HCT116 (cell line): Measurements from ENCODE around the gene THRB. TPM values are rescaled to one million over a fixed set of nuclear protein-coding genes. Genes with fewer than 3 reads are reported as not detected.
"Not testable (repeated sequence)": the region's sequence is repeated elsewhere in the genome, so short reads cannot be mapped to it uniquely, and the experiment has no call there.

Source experiments
- ATAC-seq: fragments of 200-7000 bp; cut with Tn5 transposase; 2 replicates; pipeline ENCODE4 v1.9.1; 2020; ENCODE audit warnings: mild to moderate bottlenecking, moderate library complexity
- BruUV-seq: library from RNA; stranded (reverse); fragments of 400-500 nt; replicated peaks from 2 replicates; lab custom pipeline; 2021; lab: Mats Ljungman, UMichigan
- CTCF ChIA-PET: fragments of 300-600 bp; sonication (Branson Sonifier 250); formaldehyde crosslinking; loops from one replicate; lab custom pipeline; 2021; ENCODE audit warnings: antibody characterized with exemption; lab: Charles Lee
- POLR2A ChIA-PET: fragments of 300-600, 350-600 bp; sonication (Branson Sonifier 250); formaldehyde crosslinking; loops from one replicate; lab custom pipeline; 2021; ENCODE audit warnings: antibody characterized with exemption; lab: Charles Lee
- RAD21 ChIA-PET, 2 experiments: fragments of 300-600 bp; sonication (Branson Sonifier 250); formaldehyde crosslinking; loops; one replicate each; lab custom pipeline; 2023; ENCODE audit warnings: low total read pairs in 2 of 2; ENCODE audit not compliant: uncharacterized antibody in 2 of 2, unreplicated experiment in 2 of 2, low non-redundant PET in 1 of 2; lab: Charles Lee
- DNase-seq: peaks from one replicate; pipeline ENCODE4 v3.0.0-alpha.2; 2010; ENCODE audit warnings: low read depth, low spot score
- H2AFZ ChIP-seq: fragments of 200-600 bp; shearing (Covaris generic), sonication (generic); 2 replicates; pipeline ENCODE4 v1.6.1; 2017; ENCODE audit warnings: low read depth, mixed run types, mixed read lengths, antibody characterized with exemption, low read length; ENCODE audit not compliant: poor library complexity, severe bottlenecking
- H3K27ac ChIP-seq: 2 replicates; pipeline ENCODE4 v1.5.1; 2012; ENCODE audit warnings: low read depth, low read length
- H3K27me3 ChIP-seq: fragments of 200-600 bp; sonication (generic); 2 replicates; pipeline ENCODE4 v1.6.1; 2016; ENCODE audit warnings: mixed run types, low read length, mixed read lengths; ENCODE audit not compliant: insufficient read depth
- H3K36me3 ChIP-seq, 2 experiments: fragments of 200-500 bp in 1 of 2; fragments of 200-600 bp in 1 of 2; sonication (Bioruptor generic) in 1 of 2; sonication (generic) in 1 of 2; 2 replicates each; pipeline versions ENCODE4 v1.5.1 to v1.6.1; 2014 to 2016; ENCODE audit warnings: low read length in 2 of 2, inconsistent platforms in 1 of 2, mixed read lengths in 1 of 2, mixed run types in 1 of 2; ENCODE audit not compliant: insufficient read depth in 2 of 2, control insufficient read depth in 1 of 2
- H3K4me1 ChIP-seq, 2 experiments: fragments of 200-600 bp in 1 of 2; sonication (generic) in 1 of 2; 2 replicates each; pipeline versions ENCODE4 v1.5.1 to v1.6.1; 2012 to 2017; ENCODE audit warnings: low read length in 2 of 2, inconsistent platforms in 1 of 2, mild to moderate bottlenecking in 1 of 2, mixed read lengths in 1 of 2, mixed run types in 1 of 2, moderate library complexity in 1 of 2; ENCODE audit not compliant: insufficient read depth in 2 of 2, control insufficient read depth in 1 of 2
- H3K4me2 ChIP-seq: fragments of 200-600 bp; sonication (generic); 2 replicates; pipeline ENCODE4 v1.6.1; 2017; ENCODE audit warnings: mixed run types, low read length, mixed read lengths
- H3K4me3 ChIP-seq, 2 experiments: fragments of 200-600 bp in 1 of 2; sonication (generic) in 1 of 2; replicated peaks in 1 of 2; 2 replicates each; pipeline ENCODE4 v1.5.1; 2011 to 2016; ENCODE audit warnings: low read length in 2 of 2, control low read depth in 1 of 2, low read depth in 1 of 2, mild to moderate bottlenecking in 1 of 2, mixed read lengths in 1 of 2, mixed run types in 1 of 2
- H3K79me2 ChIP-seq: fragments of 200-600 bp; sonication (generic); 2 replicates; pipeline ENCODE4 v1.6.1; 2017; ENCODE audit warnings: mild to moderate bottlenecking, mixed run types, low read length, moderate library complexity, mixed read lengths; ENCODE audit not compliant: insufficient read depth
- H3K9ac ChIP-seq: fragments of 200-600 bp; sonication (generic); 2 replicates; pipeline ENCODE4 v1.6.1; 2016; ENCODE audit warnings: low read length, mixed read lengths
- H3K9me2 ChIP-seq: fragments of 200-600 bp; sonication (generic), shearing (Covaris generic); 2 replicates; pipeline ENCODE4 v1.6.1; 2017; ENCODE audit warnings: mixed run types, mild to moderate bottlenecking, moderate library complexity; ENCODE audit not compliant: insufficient read depth
- H3K9me3 ChIP-seq, 2 experiments: fragments of 200-500 bp in 1 of 2; fragments of 200-600 bp in 1 of 2; sonication (Bioruptor generic) in 1 of 2; sonication (generic) in 1 of 2; 2 replicates each; pipeline ENCODE4 v1.6.1; 2014 to 2017; ENCODE audit warnings: low read length in 2 of 2, mixed read lengths in 2 of 2, inconsistent platforms in 1 of 2, low read depth in 1 of 2, mild to moderate bottlenecking in 1 of 2, mixed run types in 1 of 2, moderate library complexity in 1 of 2; ENCODE audit not compliant: control insufficient read depth in 1 of 2, insufficient read depth in 1 of 2
- H4K20me1 ChIP-seq: fragments of 200-600 bp; sonication (generic), shearing (Covaris generic); 2 replicates; pipeline ENCODE4 v1.6.1; 2017; ENCODE audit warnings: mixed run types, mild to moderate bottlenecking, moderate library complexity; ENCODE audit not compliant: insufficient read depth
- EGR1 ChIP-seq: IDR thresholded peaks from 2 replicates; pipeline ENCODE4 v1.6.1; 2012; ENCODE audit warnings: low read depth
- EZH2 ChIP-seq: fragments of 200-600 bp; sonication (generic); IDR thresholded peaks from 2 replicates; pipeline ENCODE4 v1.6.1; 2017; ENCODE audit warnings: antibody characterized with exemption, mixed run types
- POLR2AphosphoS5 ChIP-seq: IDR thresholded peaks from 2 replicates; pipeline ENCODE4 v1.6.1; 2011; ENCODE audit warnings: mild to moderate bottlenecking, low read depth, low read length, moderate library complexity
- intact Hi-C: fragments of 100-400 bp; cut with micrococcal nuclease; formaldehyde crosslinking; loops from 2 replicates; pipeline ENCODE4 v1.10.0; 2022
- total RNA-seq: library from RNA; stranded (reverse); gene quantifications from one replicate; pipeline ENCODE4 v1.2.1, GENCODE V29; 2021; ENCODE audit not compliant: unreplicated experiment
- TF ChIP-seq, protein P1 (sequence below): IDR thresholded peaks from 2 replicates; pipeline ENCODE4 v1.6.1; 2012
- TF ChIP-seq, protein P2 (sequence below): IDR thresholded peaks from 2 replicates; pipeline ENCODE4 v1.6.1; 2012

The THRB gene
- total RNA-seq, 1 experiment from 2014 or later: 2.5 TPM

DNA sequence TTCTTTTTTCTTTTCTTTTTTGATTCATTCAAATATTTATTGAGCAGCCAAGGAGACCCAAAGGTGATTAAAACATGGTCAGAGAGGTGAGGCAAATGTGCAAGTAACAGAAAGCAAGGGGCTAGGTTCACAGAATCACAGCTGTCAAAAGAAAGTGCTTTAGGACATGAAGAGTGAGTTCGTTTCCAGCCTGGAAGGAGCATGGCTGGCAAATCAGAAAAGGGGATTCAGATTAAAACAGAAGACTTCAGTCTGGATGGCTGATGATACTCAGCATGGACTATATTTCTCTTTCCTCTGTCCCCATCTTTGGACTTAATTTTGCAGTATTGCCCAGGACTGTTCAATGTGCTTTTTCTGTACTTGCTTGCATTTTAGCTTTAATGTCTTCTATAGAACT is 398.4 kb downstream of the THRB start:
- Histone ChIP-seq H3K27ac (no peak overlapping the region), H3K36me3 (no peaks in the 10 kb centered on the region), H3K9me2 (no peaks in the 10 kb centered on the region), H4K20me1 (no peaks in the 10 kb centered on the region), H3K9ac (no peak overlapping the region), H3K4me2 (no peak overlapping the region), H3K79me2 (no peaks in the 10 kb centered on the region), H3K27me3 (no peaks in the 10 kb centered on the region), H3K9me3 (no peaks in the 10 kb centered on the region), H2AFZ (no peak overlapping the region), H3K4me3 (no peak overlapping the region)
- BruUV-seq: no TSS peak
- RAD21 ChIA-PET: no interaction called here
- ATAC-seq: no peak
- intact Hi-C loops: no loop called here
- DNase-seq: no peak
- CTCF ChIA-PET: no interaction called here
- POLR2A ChIA-PET: no interaction called here
- TF ChIP-seq, protein P1, sequence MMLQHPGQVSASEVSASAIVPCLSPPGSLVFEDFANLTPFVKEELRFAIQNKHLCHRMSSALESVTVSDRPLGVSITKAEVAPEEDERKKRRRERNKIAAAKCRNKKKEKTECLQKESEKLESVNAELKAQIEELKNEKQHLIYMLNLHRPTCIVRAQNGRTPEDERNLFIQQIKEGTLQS: no peak
- TF ChIP-seq, protein P2, sequence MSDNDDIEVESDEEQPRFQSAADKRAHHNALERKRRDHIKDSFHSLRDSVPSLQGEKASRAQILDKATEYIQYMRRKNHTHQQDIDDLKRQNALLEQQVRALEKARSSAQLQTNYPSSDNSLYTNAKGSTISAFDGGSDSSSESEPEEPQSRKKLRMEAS: no peak
- TF ChIP-seq POLR2AphosphoS5 (no peak), EZH2 (no peak), EGR1 (no peak)
- TF ChIP-seq, all 23 proteins: peak for 0
- H3K4me1 ChIP-seq: no peaks in the 10 kb centered on the region

DNA sequence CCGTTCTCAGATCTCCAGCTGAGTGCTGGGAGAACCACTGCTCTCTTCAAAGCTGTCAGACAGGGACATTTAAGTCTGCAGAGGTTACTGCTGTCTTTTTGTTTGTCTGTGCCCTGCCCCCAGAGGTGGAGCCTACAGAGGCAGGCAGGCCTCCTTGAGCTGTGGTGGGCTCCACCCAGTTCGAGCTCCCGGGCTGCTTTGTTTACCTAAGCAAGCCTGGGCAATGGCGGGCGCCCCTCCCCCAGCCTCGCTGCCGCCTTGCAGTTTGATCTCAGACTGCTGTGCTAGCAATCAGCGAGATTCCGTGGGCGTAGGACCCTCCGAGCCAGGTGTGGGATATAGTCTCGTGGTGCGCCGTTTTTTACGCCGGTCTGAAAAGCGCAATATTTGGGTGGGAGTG is 399.8 kb downstream of the THRB start:
- intact Hi-C loops, BruUV-seq, H3K79me2 ChIP-seq: not testable (repeated sequence)

More for the DNA sequence above, 399.8 kb downstream of the THRB start:
- RAD21 ChIA-PET, H3K9ac ChIP-seq, CTCF ChIA-PET, H3K27me3 ChIP-seq, H3K4me3 ChIP-seq, H3K4me1 ChIP-seq, H3K4me2 ChIP-seq, H2AFZ ChIP-seq, H4K20me1 ChIP-seq, DNase-seq, H3K9me2 ChIP-seq, H3K9me3 ChIP-seq, H3K27ac ChIP-seq, POLR2A ChIA-PET, H3K36me3 ChIP-seq, ATAC-seq: not testable (repeated sequence)
